Skeletal muscle tissue (tissue), 4 donors: Measurements from ENCODE around the gene INPP5A. TPM values are rescaled to one million over a fixed set of nuclear protein-coding genes. Genes with fewer than 3 reads are reported as not detected.

Experiments
- H3K27ac ChIP-seq: one replicate; pipeline ENCODE4 v1.7.0; 2013; ENCODE audit warnings: mild to moderate bottlenecking, low read depth, low read length, inconsistent platforms
- H3K27me3 ChIP-seq, 3 donors: one replicate each; pipeline ENCODE4 v1.7.0; 2013; ENCODE audit warnings: low read length in 3 of 3; ENCODE audit not compliant: control insufficient read depth in 3 of 3, insufficient read depth in 3 of 3
- H3K36me3 ChIP-seq, 3 donors: one replicate each; pipeline ENCODE4 v1.7.0; 2013; ENCODE audit warnings: low read length in 3 of 3; ENCODE audit not compliant: control insufficient read depth in 3 of 3, insufficient read depth in 3 of 3
- H3K4me1 ChIP-seq, 3 donors: one replicate each; pipeline ENCODE4 v1.7.0; 2013; ENCODE audit warnings: low read length in 3 of 3, mild to moderate bottlenecking in 3 of 3; ENCODE audit not compliant: control insufficient read depth in 3 of 3, insufficient read depth in 3 of 3
- H3K4me3 ChIP-seq, 3 donors: one replicate each; pipeline ENCODE4 v1.7.0; 2013; ENCODE audit warnings: low read length in 3 of 3
- H3K9ac ChIP-seq, 3 donors: one replicate each; pipeline ENCODE4 v1.7.0; 2013; ENCODE audit warnings: low read length in 3 of 3, mild to moderate bottlenecking in 3 of 3, moderate library complexity in 2 of 3, low read depth in 1 of 3
- H3K9me3 ChIP-seq, 3 donors: one replicate each; pipeline ENCODE4 v1.7.0; 2013; ENCODE audit warnings: low read length in 3 of 3; ENCODE audit not compliant: control insufficient read depth in 3 of 3
- total RNA-seq: library from RNA; depleted of rRNA; stranded (reverse); fragments of >200 nt; gene quantifications from one replicate; pipeline ENCODE4 v1.2.3, GENCODE V29; 2014
- donor health status: Osteomylitis.

Gene INPP5A
- total RNA-seq, 1 donor from 2014 or later, result 50.6 TPM

- Histone ChIP-seq H3K27ac (no peak overlapping the region), H3K4me3 (no peak overlapping the region), H3K9me3 (no peaks in the 10 kb centered on the region), H3K27me3 (no peaks in the 10 kb centered on the region), H3K36me3 (peaks cover 0 to 5% (median 0%) of the 10 kb centered on the region in 3 donors), H3K4me1 (peaks cover 0 to 8% (median 0%) of the 10 kb centered on the region in 3 donors), H3K9ac (no peak overlapping the region)
Observed at GRCh38 chr10:132685101-132685891, 147.7 kb downstream of the INPP5A start.

GRCh38 chr10:132685921-132686680 is 148.5 kb downstream of the INPP5A start:
- no peak overlapping the region for H3K27ac ChIP-seq
- peaks cover 4 to 12% (median 7%) of the 10 kb centered on the region in 3 donors for H3K36me3 ChIP-seq

GRCh38 chr10:132687181-132687892 is 149.8 kb downstream of the INPP5A start:
- H3K4me3 ChIP-seq, result no peak overlapping the region
- no peaks in the 10 kb centered on the region for H3K27me3 ChIP-seq
- H3K27ac ChIP-seq, result no peak overlapping the region
- no peaks in the 10 kb centered on the region for H3K9me3 ChIP-seq
- peaks cover 0 to 8% (median 0%) of the 10 kb centered on the region in 3 donors for H3K4me1 ChIP-seq
- H3K9ac ChIP-seq, result no peak overlapping the region
- H3K36me3 ChIP-seq, result peaks cover 4 to 13% (median 12%) of the 10 kb centered on the region in 3 donors

More at GRCh38 chr10:132685921-132686680, 148.5 kb downstream of the INPP5A start:
- Histone ChIP-seq H3K9ac (no peak overlapping the region), H3K27me3 (no peaks in the 10 kb centered on the region), H3K9me3 (no peaks in the 10 kb centered on the region), H3K4me1 (peaks cover 0 to 8% (median 0%) of the 10 kb centered on the region in 3 donors), H3K4me3 (no peak overlapping the region)

- no peaks in the 10 kb centered on the region for H3K9me3 ChIP-seq
- peaks cover 0 to 8% (median 0%) of the 10 kb centered on the region in 3 donors for H3K4me1 ChIP-seq
- H3K4me3 ChIP-seq, result no peak overlapping the region
- H3K27ac ChIP-seq, result no peak overlapping the region
- H3K36me3 ChIP-seq, result peaks cover 4 to 13% (median 12%) of the 10 kb centered on the region in 3 donors
- no peak overlapping the region for H3K9ac ChIP-seq
- no peaks in the 10 kb centered on the region for H3K27me3 ChIP-seq
Observed at GRCh38 chr10:132687893-132688579, 150.4 kb downstream of the INPP5A start.

DNA sequence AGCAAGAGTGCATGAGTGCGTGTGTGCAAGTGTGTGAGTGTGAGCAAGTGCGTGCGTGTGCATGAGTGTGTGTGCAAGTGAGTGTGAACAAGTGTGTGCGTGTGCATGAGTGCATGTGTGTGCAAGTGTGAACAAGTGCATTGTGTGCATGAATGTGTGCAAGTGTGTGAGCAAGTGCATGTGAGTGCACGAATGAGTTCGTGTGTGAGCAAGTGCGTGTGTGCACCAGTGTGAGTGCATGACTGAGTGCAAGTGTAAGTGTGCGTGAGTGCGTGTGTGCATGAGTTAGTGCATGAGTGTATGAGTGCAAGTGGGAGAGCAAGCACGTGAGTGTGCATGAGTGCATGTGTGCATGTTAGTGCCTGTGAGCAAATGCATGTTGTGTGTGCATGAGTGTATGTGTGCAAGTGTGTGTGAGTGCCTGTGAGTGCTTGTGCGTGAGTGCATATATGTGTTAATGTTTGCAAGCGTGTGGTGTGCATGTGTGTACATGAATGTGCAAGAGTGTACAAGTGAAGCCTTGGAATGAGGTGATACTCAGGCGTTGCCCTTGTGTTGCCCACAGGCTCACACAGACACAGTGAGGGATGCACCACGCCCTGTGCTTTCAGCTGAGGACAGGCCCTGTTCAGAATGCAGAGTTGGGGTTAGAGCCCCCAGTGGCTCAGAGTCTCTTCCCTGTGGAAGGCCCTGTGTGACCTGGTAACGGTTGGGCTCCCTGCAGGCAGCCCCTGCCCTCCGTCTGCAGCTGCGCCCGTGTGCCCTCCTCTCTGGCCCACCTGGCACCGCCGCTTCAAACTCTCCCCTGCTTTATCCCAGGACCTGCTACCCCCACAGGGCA is 151.2 kb downstream of the INPP5A start:
- no peaks in the 10 kb centered on the region for H3K27me3 ChIP-seq
- no peaks in the 10 kb centered on the region for H3K9me3 ChIP-seq
- no peak overlapping the region for H3K27ac ChIP-seq
- H3K36me3 ChIP-seq, result peaks cover 4 to 13% (median 12%) of the 10 kb centered on the region in 3 donors
- peaks cover 0 to 8% (median 0%) of the 10 kb centered on the region in 3 donors for H3K4me1 ChIP-seq
- no peak overlapping the region for H3K4me3 ChIP-seq
- no peak overlapping the region for H3K9ac ChIP-seq

- H3K4me3 ChIP-seq, result no peak overlapping the region
Observed at GRCh38 chr10:132689721-132690360, 152.3 kb downstream of the INPP5A start.

DNA sequence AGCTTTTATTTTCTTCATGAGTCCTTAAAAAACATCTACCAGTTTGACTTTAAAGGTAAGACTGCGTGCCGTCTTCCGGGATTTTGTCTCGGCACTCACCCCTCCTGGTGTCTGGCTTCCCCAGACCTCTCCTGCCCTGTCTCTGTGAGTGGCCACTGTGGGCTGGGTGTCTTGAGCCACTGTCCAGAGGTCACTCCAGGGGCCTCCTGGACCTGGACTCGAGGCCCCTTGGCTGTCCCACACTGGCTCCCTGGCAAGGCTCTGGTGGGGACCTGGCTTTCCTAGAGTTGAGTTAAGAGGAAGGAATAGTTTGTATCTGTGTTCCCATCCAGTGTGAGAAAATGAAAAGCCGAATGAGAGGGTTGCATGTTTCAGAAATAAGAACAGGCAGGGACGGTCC is 152.8 kb downstream of the INPP5A start:
- no peak overlapping the region for H3K27ac ChIP-seq
- no peaks in the 10 kb centered on the region for H3K27me3 ChIP-seq
- H3K9ac ChIP-seq, result no peak overlapping the region
- H3K4me1 ChIP-seq, result no peaks in the 10 kb centered on the region
- H3K36me3 ChIP-seq, result peaks cover 4 to 13% (median 12%) of the 10 kb centered on the region in 3 donors
- no peaks in the 10 kb centered on the region for H3K9me3 ChIP-seq
- no peak overlapping the region for H3K4me3 ChIP-seq

More at GRCh38 chr10:132689721-132690360, 152.3 kb downstream of the INPP5A start:
- H3K27ac ChIP-seq, result no peak overlapping the region
- no peaks in the 10 kb centered on the region for H3K9me3 ChIP-seq
- H3K36me3 ChIP-seq, result peaks cover 4 to 13% (median 12%) of the 10 kb centered on the region in 3 donors
- no peaks in the 10 kb centered on the region for H3K4me1 ChIP-seq
- no peaks in the 10 kb centered on the region for H3K27me3 ChIP-seq
- H3K9ac ChIP-seq, result no peak overlapping the region

DNA sequence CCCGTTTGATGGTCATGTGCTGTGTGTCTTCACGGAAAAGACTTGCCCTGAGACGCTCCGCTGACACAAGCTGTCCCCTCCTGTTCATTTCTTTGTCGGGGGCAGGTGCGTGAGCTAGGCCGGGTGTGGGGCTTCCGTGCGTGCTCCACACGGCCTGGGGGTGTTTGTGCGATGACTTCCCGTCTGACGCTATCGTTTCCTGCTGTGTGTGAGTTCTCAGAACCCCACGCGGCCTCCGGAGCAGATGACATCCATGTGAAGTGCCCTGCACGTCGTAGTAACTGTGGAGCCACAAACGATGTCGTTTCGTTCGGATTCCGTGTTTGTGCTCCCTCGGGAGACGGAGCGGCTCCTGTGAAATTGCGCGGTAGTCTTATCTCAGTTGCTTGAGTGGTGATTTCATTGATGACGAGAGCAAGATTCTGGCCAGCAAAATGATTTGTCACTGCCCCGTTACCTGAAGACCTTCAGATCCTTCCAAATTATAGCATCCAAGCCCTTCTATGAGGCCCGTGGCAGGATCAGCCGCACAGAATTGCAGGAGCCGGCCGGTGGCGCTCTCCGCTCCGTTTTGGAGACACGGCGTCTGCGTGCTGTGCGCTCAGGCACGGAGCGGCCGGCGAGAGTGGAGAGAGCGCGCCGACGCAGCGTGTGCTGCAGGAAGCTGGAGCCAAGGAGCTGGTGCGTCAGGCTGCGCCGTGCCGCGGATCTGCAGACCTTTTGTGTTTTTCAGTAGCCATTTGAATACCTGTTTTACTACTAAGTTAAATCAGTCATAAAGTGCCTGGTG is 153.4 kb downstream of the INPP5A start:
- Histone ChIP-seq H3K4me1 (no peaks in the 10 kb centered on the region), H3K27me3 (no peaks in the 10 kb centered on the region), H3K36me3 (peaks cover 4 to 13% (median 12%) of the 10 kb centered on the region in 3 donors), H3K9me3 (no peaks in the 10 kb centered on the region), H3K27ac (no peak overlapping the region), H3K4me3 (no peak overlapping the region), H3K9ac (no peak overlapping the region)
